HG02852 (cell line): ENCODE data around the gene HMGCLL1.

Experiments used
- ATAC-seq: cut with Tn5 transposase; IDR thresholded peaks from one replicate; pipeline ENCODE4 v1.9.1; 2021; ENCODE audit warnings: mild to moderate bottlenecking, moderate library complexity; ENCODE audit not compliant: unreplicated experiment

HMGCLL1 gene

GRCh38 chr6:55447891-55448290 lies 131.1 kb downstream of the HMGCLL1 start:
- no peak for ATAC-seq

- no peak for ATAC-seq
These were observed 133.3 kb downstream of the HMGCLL1 start for GRCh38 chr6:55445648-55446204.

- ATAC-seq = no peak
These were observed 135.5 kb downstream of the HMGCLL1 start for GRCh38 chr6:55443238-55444134.

GRCh38 chr6:55438203-55438602 lies 140.8 kb downstream of the HMGCLL1 start:
- no peak for ATAC-seq

- no peak for ATAC-seq
These were observed 141.9 kb downstream of the HMGCLL1 start for GRCh38 chr6:55437141-55437540.

GRCh38 chr6:55433446-55434130 lies 145.4 kb downstream of the HMGCLL1 start:
- ATAC-seq = no peak

GRCh38 chr6:55423933-55424332 lies 155.1 kb downstream of the HMGCLL1 start:
- no peak for ATAC-seq

GRCh38 chr6:55410674-55411073 lies 168.3 kb downstream of the HMGCLL1 start:
- ATAC-seq = no peak

- ATAC-seq = no peak
These were observed 173.3 kb downstream of the HMGCLL1 start for GRCh38 chr6:55405474-55406235.

- no peak for ATAC-seq
These were observed 179.6 kb downstream of the HMGCLL1 start for GRCh38 chr6:55399351-55399750.

- no peak for ATAC-seq
These were observed 181.0 kb downstream of the HMGCLL1 start for GRCh38 chr6:55397986-55398385.

GRCh38 chr6:55395871-55396270 lies 183.1 kb downstream of the HMGCLL1 start:
- no peak for ATAC-seq

GRCh38 chr6:55388211-55388610 lies 190.8 kb downstream of the HMGCLL1 start:
- ATAC-seq = no peak
